AG09309 (cell line): Measurements from ENCODE around the gene CCDC69.

Experiments used
- DNase-seq: peaks from one replicate; pipeline ENCODE4 v3.0.0-alpha.2; 2010; ENCODE audit warnings: low read depth
- H3K4me3 ChIP-seq: 2 replicates; pipeline ENCODE4 v1.5.1; 2011; ENCODE audit warnings: mild to moderate bottlenecking, low read depth, low read length, moderate library complexity; ENCODE audit not compliant: control insufficient read depth
- CTCF ChIP-seq: IDR thresholded peaks from 2 replicates; pipeline ENCODE4 v1.5.1; 2011; ENCODE audit warnings: mild to moderate bottlenecking, low read depth, low read length, inconsistent platforms; ENCODE audit not compliant: insufficient read depth, control insufficient read depth; ENCODE audit errors: missing control alignments

The CCDC69 gene

DNA sequence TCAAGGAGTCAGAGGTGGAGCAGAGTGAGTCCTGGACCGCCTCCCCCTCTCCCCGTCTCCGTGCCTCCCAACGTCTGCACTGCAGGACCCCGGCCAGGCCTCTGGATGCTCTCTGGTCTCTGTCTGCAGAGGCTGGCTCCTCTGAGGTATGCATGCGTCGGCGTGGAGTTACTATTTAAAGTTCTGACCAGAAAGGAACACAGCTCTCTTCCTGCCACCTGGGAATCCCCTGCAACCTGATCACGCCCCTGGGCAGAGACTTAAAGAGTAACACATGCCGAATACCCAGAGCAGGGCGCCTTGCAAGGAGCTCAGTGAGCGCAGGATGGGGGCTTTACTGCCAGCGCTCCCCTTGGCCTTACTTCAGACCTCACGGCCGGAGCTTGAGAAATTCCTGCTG, 82.4 kb downstream of the CCDC69 start:
- no peak for TF ChIP-seq CTCF
- no peak overlapping the region for H3K4me3 ChIP-seq

GRCh38 chr5:151140686-151141459, 83.0 kb downstream of the CCDC69 start:
- no peak for DNase-seq
- no peak for TF ChIP-seq CTCF
- H3K4me3 ChIP-seq, result no peak overlapping the region

More for the DNA sequence above, 82.4 kb downstream of the CCDC69 start:
- DNase-seq, result no peak

DNA sequence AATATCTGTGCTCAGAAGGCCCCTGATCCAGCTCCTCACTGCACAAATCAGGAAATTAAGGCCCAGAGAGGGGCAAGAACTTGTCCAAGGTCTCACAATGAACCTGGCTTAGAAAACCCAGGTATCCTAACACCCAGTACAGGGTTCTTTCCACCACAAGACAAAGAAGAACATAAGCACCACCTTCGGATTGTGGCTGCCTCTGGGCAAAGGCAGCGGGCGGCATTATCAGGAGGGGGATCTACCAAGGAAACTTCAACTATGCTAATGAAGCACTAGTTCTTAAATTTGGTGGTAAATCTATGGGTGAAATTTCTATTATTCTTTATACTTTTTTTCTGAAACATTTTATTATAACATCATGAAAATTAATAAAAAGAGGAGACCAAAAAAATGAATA, 84.2 kb downstream of the CCDC69 start:
- no peak overlapping the region for H3K4me3 ChIP-seq
- TF ChIP-seq CTCF, result no peak
- no peak for DNase-seq

DNA sequence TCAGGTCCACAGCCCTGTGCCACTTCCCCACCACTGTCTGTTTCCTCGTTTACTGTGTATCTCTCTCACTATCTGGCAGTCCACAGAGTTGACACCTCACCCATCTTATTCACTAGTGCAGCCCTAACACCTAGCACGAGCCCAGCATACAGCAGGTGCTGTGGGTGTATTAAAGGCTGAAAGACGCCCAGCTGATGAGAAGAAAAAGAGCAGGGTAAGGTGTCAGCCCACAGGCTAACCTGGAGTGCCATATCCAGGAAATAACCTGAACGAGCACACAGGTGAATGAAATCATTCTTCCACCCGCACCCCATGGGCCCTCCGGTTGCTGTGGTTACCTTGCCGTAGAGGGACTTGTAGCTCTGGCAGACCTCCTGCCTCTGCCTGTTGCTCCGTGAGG, 84.9 kb downstream of the CCDC69 start:
- no peak overlapping the region for H3K4me3 ChIP-seq
- no peak for TF ChIP-seq CTCF
- DNase-seq, result no peak

DNA sequence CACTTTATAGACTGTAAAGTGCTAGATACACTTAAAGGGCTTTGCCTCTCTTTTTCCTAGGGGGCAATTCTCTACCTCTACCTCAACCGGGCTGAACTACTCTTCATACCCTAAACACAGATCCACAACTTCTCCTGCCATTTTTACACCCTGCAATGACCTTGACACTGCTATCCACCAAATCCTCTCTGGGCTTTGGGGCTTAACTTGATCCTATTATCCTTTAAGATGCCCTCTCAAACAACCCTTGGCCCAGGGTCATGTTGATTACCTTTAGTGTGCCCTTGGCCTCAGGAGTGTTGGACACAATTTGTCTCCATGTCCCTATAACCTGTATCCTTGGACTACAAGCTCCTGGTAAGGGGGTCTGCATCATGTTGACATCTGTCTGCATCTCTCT, 85.8 kb downstream of the CCDC69 start:
- no peak for DNase-seq
- TF ChIP-seq CTCF, result no peak
- H3K4me3 ChIP-seq, result no peak overlapping the region

DNA sequence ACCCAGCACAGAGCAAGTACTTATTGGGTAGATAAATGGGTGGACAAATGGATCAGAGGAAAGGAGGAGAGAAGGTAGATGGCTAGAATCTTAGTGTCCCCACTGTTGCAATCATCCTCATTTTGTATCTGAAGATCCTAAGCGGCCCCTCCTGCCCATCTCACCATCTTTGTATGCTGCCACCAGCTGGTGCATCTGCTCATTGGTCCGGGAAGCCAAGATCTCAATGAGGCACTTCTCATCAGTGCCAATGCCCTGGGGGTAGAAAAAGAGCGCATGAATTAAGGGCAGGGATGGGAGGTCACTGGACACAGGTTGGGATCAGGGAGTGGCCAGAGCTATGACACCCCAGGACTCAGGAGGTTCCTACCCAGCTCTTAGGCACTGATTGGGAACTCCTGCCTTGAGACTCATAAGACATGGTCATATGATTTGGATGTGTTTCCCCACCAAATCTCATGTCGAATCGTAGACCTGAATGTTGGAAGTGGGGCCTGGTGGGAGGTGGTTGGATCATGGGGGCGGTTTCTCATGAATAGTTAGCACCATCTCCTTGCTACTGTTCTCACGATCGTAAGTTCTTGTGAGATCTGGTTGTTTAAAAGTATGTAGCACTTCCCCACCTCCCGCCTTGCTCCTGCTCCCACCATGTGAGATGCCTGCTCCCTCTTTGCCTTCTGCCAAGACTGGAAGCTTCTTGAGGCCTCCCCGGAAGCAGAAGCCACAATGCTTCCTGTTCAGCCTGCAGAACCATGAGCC, 86.6 kb downstream of the CCDC69 start:
- no peak for DNase-seq
- no peak overlapping the region for H3K4me3 ChIP-seq
- TF ChIP-seq CTCF, result no peak
